ENCODE results near the gene TPPP3. TPM values are rescaled to one million over a fixed set of nuclear protein-coding genes. Genes with fewer than 3 reads are reported as not detected.
"Not testable (repeated sequence)": the region's sequence is repeated elsewhere in the genome, so short reads cannot be mapped to it uniquely, and the experiment has no call there.

The TPPP3 gene
- total RNA-seq, 1 donor from 2014 or later, result 4.8 TPM

- no peak for DNase-seq (ENCODE audit: low spot score)
Observed at GRCh38 chr16:67426950-67427349, 33.7 kb upstream of the TPPP3 start.

DNA sequence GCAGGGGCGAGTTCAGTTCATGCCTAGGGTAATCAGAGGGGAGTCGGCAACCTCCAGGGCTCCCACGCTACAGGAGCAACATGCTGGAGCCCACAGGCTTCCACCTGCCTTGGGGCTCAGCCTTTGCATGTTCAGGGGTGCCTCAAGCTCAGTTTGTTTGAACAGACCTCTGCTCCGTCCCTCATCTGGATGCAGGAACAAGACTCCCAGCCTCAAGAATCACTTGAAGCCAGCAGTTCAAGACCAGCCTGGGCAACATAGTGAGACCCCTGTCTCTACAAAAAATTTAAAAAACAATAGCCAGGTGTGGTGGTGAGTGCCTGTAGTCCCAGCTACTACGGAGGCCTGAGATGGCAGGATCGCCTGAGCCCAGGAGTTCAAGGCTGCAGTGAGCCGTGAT lies 32.7 kb upstream of the TPPP3 start:
- no peak for DNase-seq (ENCODE audit: low spot score)

DNA sequence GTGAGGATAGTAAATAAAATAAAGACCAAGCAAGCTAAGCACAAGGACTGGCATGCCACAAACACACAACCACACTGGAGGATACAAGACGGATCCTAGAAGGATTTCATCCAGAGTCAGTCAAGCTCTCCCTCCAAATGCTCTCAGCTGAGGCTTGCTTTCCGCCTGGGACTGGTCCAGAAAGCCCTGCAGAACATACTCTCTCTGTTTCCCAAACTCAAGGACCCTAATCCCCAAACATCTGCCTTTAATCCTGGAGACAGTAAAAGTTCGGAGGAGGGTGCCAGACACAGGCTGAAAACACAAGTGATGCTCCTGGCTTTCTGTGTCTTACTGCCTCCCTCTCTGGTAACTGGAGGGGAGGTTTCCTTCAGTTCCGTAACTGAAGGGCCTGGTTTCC lies 32.3 kb upstream of the TPPP3 start:
- DNase-seq (ENCODE audit: low spot score), result no peak

DNA sequence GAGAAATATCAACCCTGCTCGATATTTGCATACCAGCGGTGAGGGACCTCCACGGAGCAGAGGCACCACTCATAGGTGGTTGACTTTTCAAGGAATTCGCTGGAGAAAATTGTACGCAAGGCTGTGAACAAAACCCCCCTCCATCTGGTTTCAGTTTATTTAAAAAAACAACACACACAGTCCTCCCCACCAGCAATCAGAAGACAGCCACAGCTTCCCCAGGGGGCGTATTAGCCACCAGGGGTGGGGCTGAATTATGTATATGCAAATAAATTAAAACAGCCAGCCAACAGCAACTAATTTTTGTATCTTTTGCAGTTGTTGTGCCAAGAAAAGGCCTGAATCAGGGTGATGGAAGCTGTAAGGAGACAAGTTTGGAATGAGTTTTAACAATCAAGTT lies 31.8 kb upstream of the TPPP3 start:
- no peak for DNase-seq (ENCODE audit: low spot score)

GRCh38 chr16:67424261-67424615 lies 30.9 kb upstream of the TPPP3 start:
- DNase-seq (ENCODE audit: low spot score), result no peak

- DNase-seq (ENCODE audit: low spot score), result no peak
Observed at GRCh38 chr16:67423611-67424260, 30.4 kb upstream of the TPPP3 start.

- DNase-seq (ENCODE audit: low spot score), result no peak
Observed at GRCh38 chr16:67423015-67423414, 29.7 kb upstream of the TPPP3 start.

DNA sequence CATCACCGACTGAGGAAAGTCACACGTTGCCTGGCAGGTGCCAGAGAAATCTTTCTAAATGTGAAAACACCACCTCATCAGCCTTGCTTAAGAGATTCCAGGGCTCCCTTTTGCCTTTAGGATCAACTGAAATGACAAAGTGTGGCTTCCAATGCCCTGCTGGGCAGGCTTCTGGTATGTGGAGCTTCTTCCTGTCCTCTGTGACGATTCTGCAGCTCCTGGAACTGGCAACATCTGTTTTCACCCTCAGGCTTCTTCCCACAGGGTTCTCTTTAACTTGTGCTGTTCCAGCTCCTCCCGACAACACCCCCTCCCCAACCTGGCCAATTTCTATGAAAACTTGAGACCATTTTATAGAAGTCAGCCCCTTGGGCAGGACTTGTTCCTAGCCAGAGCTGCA lies 27.7 kb upstream of the TPPP3 start:
- DNase-seq (ENCODE audit: low spot score), result no peak

DNA sequence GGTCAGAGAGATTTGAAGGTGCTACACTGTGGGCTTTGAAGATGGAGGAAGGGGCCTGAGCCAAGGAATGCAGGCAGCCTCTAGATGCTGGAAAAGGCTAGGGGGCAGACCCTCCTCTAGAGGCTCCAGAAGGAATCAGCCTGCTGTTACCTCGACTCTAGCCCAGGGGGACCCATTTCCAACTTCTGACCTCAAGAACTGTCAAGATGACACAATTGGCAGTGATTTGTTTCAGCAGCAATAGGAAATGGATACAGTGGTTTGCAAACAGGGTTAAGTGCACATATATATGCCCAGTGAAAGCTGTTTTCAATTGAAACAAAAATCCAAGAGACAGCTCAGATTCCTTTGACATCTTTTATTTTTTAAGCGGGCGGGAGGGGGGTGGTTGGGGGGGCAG lies 26.6 kb upstream of the TPPP3 start:
- DNase-seq (ENCODE audit: low spot score), result no peak

- no peak for DNase-seq (ENCODE audit: low spot score)
Observed at GRCh38 chr16:67419502-67419901, 26.2 kb upstream of the TPPP3 start.

DNA sequence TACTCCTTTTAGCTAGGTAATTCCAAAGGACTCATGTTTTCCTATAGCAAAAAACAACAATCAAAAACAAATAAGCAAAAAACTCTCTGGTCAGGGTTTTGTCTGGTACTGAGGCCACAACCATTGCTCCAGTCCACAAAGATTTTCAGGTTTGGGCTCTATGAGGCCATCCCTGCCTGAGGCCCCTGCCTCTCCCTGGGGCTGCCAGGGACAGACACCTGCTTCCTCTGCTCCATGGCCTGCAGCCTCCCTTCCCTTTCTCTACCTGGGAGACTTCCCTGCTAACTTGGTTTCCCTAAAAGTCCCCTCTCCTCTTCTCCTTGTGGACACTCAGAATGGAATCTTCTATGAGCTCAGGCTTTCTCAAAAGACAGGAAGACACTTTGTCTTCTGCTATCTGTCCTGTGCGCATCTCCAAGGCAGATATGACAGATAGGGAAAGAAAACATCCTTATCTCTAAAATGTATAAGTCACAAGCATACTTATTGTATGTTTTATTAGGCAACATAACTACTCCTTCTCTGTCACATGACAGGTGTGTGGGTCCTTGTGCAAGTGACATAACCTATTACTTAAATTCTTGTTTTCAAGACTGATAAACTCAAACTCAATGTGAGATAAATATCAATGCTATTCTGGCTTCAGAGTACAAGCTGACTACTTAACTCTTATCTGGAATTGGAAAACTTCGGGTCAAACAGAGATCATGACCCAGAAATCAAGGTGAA lies 24.2 kb upstream of the TPPP3 start:
- DNase-seq (ENCODE audit: low spot score), result no peak

DNA sequence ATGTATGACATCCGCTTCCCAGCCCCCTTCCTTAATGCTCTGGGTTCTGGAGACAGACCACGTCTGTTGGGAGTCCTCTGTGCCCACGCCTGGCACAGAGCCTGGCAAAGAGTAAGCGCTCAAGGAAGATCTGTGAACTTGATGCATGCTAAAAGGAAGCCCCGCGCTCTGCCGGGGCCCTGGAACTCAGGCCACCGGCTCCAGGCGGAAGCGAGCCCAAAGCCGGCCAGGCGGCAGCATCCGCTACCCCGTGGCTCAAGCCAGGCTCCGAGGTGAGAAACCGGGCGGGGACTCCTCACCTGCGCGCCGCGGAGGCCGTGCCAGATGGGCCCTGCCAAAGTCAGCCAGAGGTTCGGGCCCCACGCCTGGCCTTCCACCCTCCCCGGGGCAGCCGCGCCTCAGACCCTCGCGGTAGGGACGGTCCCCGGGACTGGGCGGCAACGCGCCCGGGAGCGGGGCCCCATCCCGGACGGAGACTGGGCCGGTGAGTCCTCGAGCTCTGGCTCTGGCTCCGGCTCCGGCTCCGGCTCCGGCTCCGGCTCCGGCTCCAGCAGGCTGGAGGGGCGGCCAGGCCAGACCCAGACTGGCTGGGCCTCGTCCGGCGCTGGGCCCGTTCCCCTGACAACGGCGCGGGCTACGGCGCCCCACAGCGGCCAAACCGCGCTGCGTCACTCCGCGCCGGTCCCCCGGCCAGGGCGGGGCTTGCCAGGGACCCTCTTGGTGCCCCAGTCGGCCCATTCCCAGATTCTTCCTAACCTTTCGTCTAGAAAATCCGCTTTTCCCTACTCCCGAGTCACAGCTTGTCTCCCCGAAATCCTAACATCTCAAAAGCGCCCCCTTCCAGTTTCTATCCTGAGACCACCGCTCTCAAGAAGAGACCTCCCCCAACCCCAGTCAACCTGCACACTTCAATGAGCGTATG lies 22.8 kb upstream of the TPPP3 start, which contains the start of gene ZDHHC1:
TSS of gene ZDHHC1 (minus strand) at position 606 of the 922 bp plus-strand sequence. CDS start 8,702 bp downstream, outside the sequence.
- no peak for DNase-seq (ENCODE audit: low spot score)

DNA sequence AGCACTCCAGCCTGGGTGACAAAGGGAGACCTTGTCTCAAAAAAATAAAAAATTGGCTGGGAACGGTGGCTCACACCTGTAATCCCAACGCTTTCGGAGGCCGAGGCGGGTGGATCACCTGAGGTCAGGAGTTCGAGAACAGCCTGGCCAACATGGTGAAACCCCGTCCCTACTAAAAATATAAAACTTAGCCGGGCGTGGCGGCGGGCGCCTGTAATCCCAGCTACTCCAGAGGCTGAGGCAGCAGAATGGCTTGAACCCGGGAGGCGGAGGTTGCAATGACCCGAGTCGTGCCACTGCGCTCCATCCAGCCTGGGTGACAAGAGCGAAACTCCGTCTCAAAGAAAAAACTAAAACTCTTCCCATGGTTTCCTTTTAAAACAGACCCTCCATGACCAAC lies 22.1 kb upstream of the TPPP3 start:
- DNase-seq (ENCODE audit: low spot score), result not testable (repeated sequence)

- no peak for DNase-seq (ENCODE audit: low spot score)
Observed at GRCh38 chr16:67413978-67414911, 20.9 kb upstream of the TPPP3 start.

DNA sequence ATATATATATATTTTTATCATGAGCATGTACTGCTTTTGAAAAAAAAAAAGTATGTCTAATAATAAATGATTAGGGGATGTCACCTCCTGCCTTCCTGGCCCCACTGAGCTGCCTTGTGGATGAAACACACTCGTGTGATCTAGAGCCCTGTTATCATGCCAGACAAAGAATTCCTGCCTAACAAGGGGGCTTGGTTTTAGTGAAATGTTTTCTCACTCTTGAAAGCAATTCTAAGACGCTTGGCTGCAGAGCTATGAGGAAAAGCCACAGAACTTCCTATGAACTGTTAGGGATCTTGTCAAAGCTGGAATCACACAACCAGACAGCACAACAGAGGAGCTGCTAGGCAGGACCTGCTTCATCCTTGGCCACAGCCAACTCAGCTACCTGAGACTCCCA lies 19.0 kb upstream of the TPPP3 start:
- no peak for DNase-seq (ENCODE audit: low spot score)

GRCh38 chr16:67411339-67411738 lies 18.0 kb upstream of the TPPP3 start:
- DNase-seq (ENCODE audit: low spot score), result no peak

- no peak for DNase-seq (ENCODE audit: low spot score)
Observed at GRCh38 chr16:67409631-67410030, 16.3 kb upstream of the TPPP3 start.

DNA sequence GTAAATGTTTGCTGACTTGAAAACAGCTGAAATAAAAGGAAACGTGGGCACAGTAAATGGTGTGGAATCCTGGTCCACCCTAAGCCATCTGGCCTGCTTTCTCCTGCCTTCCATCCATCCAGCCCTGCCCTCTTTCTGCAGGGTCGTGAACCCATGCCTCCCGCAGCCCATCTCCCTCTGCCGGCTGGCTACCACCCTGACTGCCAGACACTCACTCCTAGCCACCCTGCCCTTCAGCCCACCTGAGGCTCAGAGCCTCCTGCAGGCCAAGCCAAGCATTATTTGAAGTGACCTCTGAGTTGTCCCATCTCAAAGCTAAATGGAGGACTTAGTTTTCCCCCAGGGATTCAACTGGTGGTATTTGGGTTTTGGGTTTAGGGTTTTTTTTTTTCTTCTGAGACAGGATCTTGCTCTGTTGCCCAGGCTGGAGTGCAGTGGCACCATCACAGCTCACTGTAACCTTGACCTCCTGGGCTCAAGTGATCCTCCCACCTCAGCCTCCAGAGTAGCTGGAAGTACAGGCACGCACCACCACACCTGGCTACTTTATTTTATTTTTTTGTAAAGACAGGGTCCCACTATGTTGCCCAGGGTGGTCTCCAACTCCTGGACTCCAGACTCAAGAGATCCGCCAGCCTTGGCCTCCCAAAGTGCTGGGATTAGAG lies 14.6 kb upstream of the TPPP3 start:
- no peak for DNase-seq (ENCODE audit: low spot score)

GRCh38 chr16:67407176-67407787 lies 14.0 kb upstream of the TPPP3 start:
- DNase-seq (ENCODE audit: low spot score), result no peak
